GOT3 (cell line): Measurements from ENCODE around the gene FAM193B.

ENCODE experiments used
- DNase-seq: peaks from one replicate; lab custom pipeline; 2025; ENCODE audit warnings: mixed read lengths; lab: John Stamatoyannopoulos, UW

Gene FAM193B

GRCh38 chr5:177470759-177471536, 83.4 kb downstream of the FAM193B start:
- no peak for DNase-seq
